ENCODE data around the gene RPE.

- TF ChIP-seq EZH2 (IDR thresholded peaks at IDR 0.05; ENCODE audit: low read length) (no peak), CTCF (optimal IDR thresholded peaks at IDR 0.05 in 1 of 3, IDR thresholded peaks at IDR 0.05 in 1 of 3, conservative IDR thresholded peaks at IDR 0.05 in 1 of 3; ENCODE audit: extremely low read depth in 1 of 3, insufficient read depth in 2 of 3, low read length in 3 of 3) (no peak)
Observed at GRCh38 chr2:209985874-209986273, 16.6 kb upstream of the RPE start.
